ENCODE measurements around the gene CNTNAP2. TPM values are rescaled to one million over a fixed set of nuclear protein-coding genes. Genes with fewer than 3 reads are reported as not detected.

Gene CNTNAP2
- total RNA-seq, 1 experiment from 2014 or later = 0.03 TPM

DNA sequence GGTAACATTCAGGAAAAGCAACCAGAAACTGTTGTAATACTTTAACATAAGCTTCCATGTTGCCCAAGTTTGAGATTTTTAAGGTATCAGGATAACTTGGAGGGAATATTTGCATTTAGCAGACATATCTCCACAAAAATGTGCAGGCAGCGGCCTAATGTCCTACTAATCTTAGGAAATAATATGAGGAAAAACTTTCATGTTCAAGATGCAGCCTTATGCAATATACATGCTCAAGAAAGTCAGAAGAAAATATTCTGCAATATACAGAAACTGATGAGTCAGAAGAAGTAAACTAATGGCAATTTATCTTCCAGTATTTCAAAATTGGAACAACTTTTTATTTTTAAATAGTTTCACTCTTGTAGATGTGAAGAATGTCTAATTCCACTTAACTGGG, 2010.8 kb downstream of the CNTNAP2 start:
- BruUV-seq (replicated peaks) = no TSS peak
- in situ Hi-C loops (cut with HindIII; ENCODE audit: low pct_unique_long_range_greater_than_20kb, low sequenced_read_pairs) = no loop called here
- intact Hi-C loops (cut with micrococcal nuclease; ENCODE audit: unreplicated experiment) = no loop called here
- DNase-seq (ENCODE audit: low read depth, low spot score) = no peak
- no peaks in the 10 kb centered on the region for H3K9me3 ChIP-seq (ENCODE audit: control insufficient read depth, insufficient read depth, low read depth, low read length)
- no peak overlapping the region for H3K27ac ChIP-seq (ENCODE audit: low read length)
- CTCF ChIA-PET = interaction anchor here (0.7 kb wide), 1 partner anchor 133 kb away, joined by 4 read pairs; no protein-coding TSS in a partner anchor
- ATAC-seq = no peak
- no peaks in the 10 kb centered on the region for H3K4me1 ChIP-seq (ENCODE audit: control insufficient read depth, insufficient read depth, low read length)
- H3K27me3 ChIP-seq (ENCODE audit: control insufficient read depth, insufficient read depth, low read length) = no peaks in the 10 kb centered on the region
- TF ChIP-seq, protein P1, sequence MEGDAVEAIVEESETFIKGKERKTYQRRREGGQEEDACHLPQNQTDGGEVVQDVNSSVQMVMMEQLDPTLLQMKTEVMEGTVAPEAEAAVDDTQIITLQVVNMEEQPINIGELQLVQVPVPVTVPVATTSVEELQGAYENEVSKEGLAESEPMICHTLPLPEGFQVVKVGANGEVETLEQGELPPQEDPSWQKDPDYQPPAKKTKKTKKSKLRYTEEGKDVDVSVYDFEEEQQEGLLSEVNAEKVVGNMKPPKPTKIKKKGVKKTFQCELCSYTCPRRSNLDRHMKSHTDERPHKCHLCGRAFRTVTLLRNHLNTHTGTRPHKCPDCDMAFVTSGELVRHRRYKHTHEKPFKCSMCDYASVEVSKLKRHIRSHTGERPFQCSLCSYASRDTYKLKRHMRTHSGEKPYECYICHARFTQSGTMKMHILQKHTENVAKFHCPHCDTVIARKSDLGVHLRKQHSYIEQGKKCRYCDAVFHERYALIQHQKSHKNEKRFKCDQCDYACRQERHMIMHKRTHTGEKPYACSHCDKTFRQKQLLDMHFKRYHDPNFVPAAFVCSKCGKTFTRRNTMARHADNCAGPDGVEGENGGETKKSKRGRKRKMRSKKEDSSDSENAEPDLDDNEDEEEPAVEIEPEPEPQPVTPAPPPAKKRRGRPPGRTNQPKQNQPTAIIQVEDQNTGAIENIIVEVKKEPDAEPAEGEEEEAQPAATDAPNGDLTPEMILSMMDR (IDR thresholded peaks at IDR 0.05) = no peak
- TF ChIP-seq TCF7L2 (IDR thresholded peaks at IDR 0.05; ENCODE audit: low read depth, low read length) = no peak
- no peak for TF ChIP-seq SIN3A (IDR thresholded peaks at IDR 0.05; ENCODE audit: borderline replicate concordance, insufficient read depth, low read depth, low read length)
- TF ChIP-seq, protein P2, sequence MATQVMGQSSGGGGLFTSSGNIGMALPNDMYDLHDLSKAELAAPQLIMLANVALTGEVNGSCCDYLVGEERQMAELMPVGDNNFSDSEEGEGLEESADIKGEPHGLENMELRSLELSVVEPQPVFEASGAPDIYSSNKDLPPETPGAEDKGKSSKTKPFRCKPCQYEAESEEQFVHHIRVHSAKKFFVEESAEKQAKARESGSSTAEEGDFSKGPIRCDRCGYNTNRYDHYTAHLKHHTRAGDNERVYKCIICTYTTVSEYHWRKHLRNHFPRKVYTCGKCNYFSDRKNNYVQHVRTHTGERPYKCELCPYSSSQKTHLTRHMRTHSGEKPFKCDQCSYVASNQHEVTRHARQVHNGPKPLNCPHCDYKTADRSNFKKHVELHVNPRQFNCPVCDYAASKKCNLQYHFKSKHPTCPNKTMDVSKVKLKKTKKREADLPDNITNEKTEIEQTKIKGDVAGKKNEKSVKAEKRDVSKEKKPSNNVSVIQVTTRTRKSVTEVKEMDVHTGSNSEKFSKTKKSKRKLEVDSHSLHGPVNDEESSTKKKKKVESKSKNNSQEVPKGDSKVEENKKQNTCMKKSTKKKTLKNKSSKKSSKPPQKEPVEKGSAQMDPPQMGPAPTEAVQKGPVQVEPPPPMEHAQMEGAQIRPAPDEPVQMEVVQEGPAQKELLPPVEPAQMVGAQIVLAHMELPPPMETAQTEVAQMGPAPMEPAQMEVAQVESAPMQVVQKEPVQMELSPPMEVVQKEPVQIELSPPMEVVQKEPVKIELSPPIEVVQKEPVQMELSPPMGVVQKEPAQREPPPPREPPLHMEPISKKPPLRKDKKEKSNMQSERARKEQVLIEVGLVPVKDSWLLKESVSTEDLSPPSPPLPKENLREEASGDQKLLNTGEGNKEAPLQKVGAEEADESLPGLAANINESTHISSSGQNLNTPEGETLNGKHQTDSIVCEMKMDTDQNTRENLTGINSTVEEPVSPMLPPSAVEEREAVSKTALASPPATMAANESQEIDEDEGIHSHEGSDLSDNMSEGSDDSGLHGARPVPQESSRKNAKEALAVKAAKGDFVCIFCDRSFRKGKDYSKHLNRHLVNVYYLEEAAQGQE (IDR thresholded peaks at IDR 0.05; ENCODE audit: insufficient read depth in 1 of 2, low read depth in 2 of 2, low read length in 1 of 2) = no peak
- no peak for TF ChIP-seq POLR2AphosphoS5 (IDR thresholded peaks at IDR 0.05; ENCODE audit: low read depth, low read length)
- no peak overlapping the region for H3K4me3 ChIP-seq (ENCODE audit: low read depth in 2 of 2, low read length in 2 of 2)
- POLR2A ChIA-PET = no interaction called here
- no peaks in the 10 kb centered on the region for H3K36me3 ChIP-seq (ENCODE audit: control insufficient read depth, insufficient read depth, low read length)

DNA sequence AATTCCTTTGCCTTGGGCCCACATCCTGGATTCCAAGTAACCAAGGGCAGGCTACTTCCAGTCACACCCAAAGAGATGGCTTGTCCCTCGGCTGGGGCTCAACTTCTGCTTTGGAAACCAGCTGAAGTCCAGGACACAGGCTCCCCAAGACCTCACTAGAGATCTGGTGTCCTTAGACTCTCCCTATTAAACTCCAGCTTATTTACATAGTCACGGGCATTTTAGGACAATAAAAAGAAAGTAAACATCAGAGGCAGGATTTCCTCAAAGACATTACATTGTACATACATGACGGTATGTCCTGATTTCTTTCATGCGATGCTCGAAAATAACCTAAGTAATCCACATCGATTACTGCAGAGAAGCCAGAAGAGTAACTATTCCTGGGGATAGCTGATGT, 2012.4 kb downstream of the CNTNAP2 start:
- H3K4me3 ChIP-seq (ENCODE audit: low read depth in 2 of 2, low read length in 2 of 2) = no peak overlapping the region
- POLR2A ChIA-PET = no interaction called here
- in situ Hi-C loops (cut with HindIII; ENCODE audit: low pct_unique_long_range_greater_than_20kb, low sequenced_read_pairs) = no loop called here
- no peak for DNase-seq (ENCODE audit: low read depth, low spot score)
- CTCF ChIA-PET = no interaction called here
- intact Hi-C loops (cut with micrococcal nuclease; ENCODE audit: unreplicated experiment) = no loop called here
- H3K36me3 ChIP-seq (ENCODE audit: control insufficient read depth, insufficient read depth, low read length) = no peaks in the 10 kb centered on the region
- TF ChIP-seq, protein P2 (IDR thresholded peaks at IDR 0.05; ENCODE audit: insufficient read depth in 1 of 2, low read depth in 2 of 2, low read length in 1 of 2) = no peak
- TF ChIP-seq POLR2AphosphoS5 (IDR thresholded peaks at IDR 0.05; ENCODE audit: low read depth, low read length) (no peak), SIN3A (IDR thresholded peaks at IDR 0.05; ENCODE audit: borderline replicate concordance, insufficient read depth, low read depth, low read length) (no peak), TCF7L2 (IDR thresholded peaks at IDR 0.05; ENCODE audit: low read depth, low read length) (no peak)
- TF ChIP-seq, protein P1 (IDR thresholded peaks at IDR 0.05) = no peak
- no peaks in the 10 kb centered on the region for H3K27me3 ChIP-seq (ENCODE audit: control insufficient read depth, insufficient read depth, low read length)
- BruUV-seq (replicated peaks) = no TSS peak
- no peaks in the 10 kb centered on the region for H3K9me3 ChIP-seq (ENCODE audit: control insufficient read depth, insufficient read depth, low read depth, low read length)
- no peak overlapping the region for H3K27ac ChIP-seq (ENCODE audit: low read length)
- ATAC-seq = no peak
- H3K4me1 ChIP-seq (ENCODE audit: control insufficient read depth, insufficient read depth, low read length) = no peaks in the 10 kb centered on the region
